GM19468 (cell line): Measurements from ENCODE around the gene ENOSF1.
"Not testable (repeated sequence)": the region's sequence is repeated elsewhere in the genome, so short reads cannot be mapped to it uniquely, and the experiment has no call there.

Source experiments
- ATAC-seq: cut with Tn5 transposase; IDR thresholded peaks from one replicate; pipeline ENCODE4 v1.9.1; 2021; ENCODE audit warnings: mild to moderate bottlenecking, moderate library complexity, moderate number of reproducible peaks; ENCODE audit not compliant: unreplicated experiment; ENCODE audit errors: extremely low read depth

Gene ENOSF1

DNA sequence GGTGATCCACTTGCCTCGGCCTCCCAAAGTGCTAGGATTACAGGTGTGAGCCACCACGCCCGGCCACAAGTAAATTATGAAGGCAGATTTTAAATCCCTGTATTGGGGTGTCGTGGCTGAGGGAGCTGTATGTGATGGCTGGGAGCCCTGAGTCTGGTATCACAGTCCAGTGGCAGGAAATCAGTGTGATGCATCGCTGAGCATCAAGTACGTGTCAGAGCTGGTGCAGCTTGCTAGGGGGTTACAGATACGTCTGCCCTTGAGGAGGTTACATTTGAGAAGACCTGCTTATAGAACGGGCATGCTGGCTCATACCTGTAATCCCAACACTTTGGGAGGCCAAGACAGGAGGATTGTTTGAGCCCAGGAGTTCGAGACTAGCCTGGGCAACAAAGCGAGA is 4.3 kb downstream of the ENOSF1 start:
- no peak for ATAC-seq

DNA sequence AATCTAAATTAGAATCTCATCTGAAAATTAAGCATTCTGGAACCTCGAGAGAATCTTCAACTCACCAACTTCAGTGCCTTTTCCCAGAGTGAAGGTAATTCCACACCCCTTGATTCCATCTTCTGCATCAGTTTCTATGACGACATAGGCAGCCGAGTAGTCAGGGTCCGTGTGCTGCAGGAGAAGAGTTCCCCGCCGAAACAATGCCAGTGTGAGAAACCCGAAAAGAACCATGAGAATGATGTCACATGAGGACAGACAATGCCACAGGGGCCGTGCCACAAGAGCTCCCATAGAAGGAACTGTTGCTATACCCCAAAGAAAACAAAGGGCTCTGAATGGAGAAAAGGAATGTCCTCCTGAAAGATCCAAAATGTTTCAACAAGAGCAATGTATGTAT is 6.0 kb downstream of the ENOSF1 start:
- ATAC-seq: no peak

DNA sequence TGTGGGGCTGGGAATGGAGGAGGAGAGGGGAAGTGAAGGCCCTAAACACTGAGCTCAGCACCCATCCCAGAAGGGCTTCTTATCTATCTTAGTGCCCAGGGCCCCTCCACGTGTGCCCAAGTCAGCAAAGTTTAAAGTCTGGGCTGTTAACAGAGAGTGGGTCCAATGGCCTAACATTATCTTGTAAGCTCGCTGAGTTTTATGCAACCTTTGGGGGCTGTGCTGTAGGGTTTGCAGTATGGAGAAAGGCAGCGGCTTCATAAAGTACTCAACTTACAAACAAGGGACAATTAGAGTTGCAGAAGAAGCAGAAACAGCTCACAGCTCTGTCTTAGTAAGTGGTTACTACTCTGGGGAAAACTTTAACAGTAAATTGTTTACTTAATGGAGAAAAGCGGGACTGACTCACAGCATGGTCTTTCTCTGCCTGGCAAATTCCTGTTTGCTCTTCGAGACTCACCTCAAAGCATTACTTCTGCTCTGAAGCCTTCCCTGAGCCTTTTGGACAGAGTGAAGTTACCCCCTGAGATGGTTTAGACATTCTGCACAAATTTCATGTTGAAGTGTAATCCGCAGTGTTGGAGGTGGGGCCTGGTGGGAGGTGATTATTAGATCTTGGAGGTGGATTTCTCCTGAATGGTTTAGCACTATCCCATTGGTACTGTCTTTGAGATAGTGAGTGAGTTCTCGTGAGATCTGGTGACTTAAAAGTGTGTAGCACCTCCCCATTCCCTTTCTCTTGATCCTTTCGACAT is 9.0 kb downstream of the ENOSF1 start:
- ATAC-seq: no peak

GRCh38 chr18:697800-698199 is 14.6 kb downstream of the ENOSF1 start:
- no peak for ATAC-seq

DNA sequence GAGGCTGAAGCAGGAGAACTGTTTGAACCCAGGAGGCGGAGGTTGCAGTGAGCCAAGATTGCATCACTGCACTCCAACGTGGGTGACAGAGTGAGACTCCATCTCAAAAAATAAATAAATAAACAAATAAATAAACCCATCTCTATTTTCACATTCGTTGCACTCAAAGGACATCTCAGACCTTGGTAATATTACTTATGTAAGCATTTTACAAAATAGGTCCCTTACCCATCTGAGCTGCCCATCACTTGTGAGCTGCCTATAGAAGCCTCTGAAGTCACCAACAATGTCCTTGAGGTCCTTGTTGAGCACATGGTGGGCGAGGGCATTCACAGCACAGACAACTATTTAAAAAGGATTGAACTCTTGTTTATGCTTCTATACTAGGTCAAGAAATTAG is 15.4 kb downstream of the ENOSF1 start:
- ATAC-seq: no peak

DNA sequence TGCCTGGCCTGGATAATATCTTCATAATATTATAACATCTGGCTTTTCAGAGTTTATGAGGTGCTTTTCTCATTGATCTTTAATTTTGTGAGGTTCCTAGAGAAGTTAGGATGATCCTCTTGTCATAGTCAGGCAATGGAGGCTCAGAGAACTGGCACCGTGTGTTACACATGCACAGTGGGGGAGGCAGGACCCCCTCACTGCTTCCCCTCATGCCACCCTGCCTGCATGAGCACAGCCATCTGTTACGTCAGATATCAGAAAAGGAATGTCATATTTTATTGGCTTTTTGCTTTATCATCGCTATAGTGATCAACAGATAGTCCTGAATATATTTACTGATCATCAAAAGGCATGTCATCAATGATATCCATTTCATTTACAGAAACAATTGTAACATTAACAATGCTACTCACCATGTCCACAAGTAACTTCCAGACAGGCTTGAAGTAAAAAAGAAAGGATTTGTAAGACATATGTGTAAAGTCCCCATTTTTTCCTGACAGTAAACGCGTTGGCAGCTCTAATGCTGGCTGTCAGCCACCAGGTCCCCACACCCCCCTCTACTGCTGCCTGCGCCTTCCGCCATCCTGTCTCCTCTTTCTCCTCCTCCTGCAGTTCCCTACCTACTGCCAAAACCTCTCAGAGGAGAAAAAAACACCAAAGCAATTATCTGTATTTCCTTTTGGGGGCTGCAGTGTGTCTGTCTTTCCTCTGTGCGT is 18.8 kb downstream of the ENOSF1 start:
- ATAC-seq: no peak

GRCh38 chr18:692824-693223 is 19.6 kb downstream of the ENOSF1 start:
- ATAC-seq: no peak

- no peak for ATAC-seq
Measured at GRCh38 chr18:688323-688722, 24.1 kb downstream of the ENOSF1 start.

- no peak for ATAC-seq
Measured at GRCh38 chr18:686339-687111, 25.9 kb downstream of the ENOSF1 start.

DNA sequence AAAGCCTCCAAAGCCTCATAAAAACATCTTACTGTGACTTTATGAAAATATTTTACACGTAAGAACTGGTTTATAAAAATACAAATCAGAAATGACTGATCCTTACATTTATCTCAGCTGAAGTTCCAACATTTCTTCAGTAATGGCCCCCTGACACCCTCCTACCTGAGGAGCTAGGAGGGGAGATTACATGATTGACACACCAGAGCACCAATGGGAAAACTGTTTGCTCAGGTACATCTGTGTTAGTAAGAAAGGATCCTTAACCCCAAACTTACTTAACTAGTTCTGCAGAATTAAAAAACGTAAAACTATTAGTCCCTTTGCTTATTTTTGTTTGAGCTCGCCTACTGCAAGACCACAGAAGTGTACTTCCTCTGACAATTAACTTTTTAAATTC is 27.0 kb downstream of the ENOSF1 start:
- ATAC-seq: no peak

GRCh38 chr18:683531-683930 is 28.9 kb downstream of the ENOSF1 start:
- no peak for ATAC-seq

DNA sequence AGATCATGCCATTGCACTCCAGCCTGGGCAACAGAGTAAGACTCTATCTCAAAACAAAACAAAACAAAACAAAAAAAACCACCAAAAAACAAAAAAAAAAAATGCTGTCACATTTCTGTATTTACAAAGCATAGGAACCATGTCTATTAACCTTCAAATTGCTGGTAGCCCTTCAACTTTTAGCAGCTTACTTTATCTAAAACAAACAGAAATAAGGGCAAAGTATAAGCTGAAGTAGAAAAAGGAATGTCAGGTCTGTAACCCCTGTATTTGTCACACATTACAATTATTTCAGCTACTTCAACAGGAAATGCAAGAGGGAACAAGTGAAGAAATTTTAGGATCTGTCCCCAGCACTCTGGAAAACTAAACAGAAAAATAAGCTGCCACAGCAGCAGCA is 29.6 kb downstream of the ENOSF1 start:
- no peak for ATAC-seq

DNA sequence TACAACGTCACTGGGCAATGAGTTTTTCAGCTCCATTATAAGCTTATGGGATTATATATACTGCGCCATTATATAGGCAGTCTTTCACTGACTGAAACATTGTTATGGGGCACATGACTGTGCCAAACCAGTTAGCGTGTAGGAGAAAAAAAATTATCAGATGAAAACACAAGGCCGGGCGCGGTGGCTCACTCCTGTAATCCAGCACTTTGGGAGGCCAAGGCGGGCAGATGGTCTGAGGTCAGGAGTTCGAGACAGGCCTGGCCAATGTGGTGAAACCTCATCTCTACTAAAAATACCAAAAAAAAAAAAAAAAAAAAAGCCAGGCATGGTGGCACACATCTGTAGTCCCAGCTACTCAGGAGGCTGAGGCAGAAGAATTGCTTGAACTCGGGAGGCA is 30.0 kb downstream of the ENOSF1 start:
- ATAC-seq: not testable (repeated sequence)

- ATAC-seq: no peak
Measured at GRCh38 chr18:681985-682384, 30.4 kb downstream of the ENOSF1 start.

DNA sequence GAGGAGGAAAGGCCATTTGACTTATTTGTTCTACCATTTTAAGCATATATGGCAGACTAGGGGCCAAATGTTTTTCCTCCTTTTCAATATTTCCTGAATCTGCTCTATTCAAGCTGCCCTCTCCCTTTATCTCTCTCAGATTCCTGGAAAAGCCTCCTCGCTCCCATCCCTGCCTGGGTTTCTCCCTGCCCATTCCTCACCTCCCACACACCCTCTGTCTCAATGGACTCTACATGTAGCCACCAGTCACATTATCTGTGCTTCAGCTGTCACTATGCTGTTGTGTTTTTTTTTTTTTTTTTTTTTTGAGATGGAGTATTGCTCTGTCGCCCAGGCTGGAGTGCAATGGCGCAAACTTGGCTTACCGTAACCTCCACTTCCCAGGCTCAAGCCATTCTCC is 32.0 kb downstream of the ENOSF1 start:
- no peak for ATAC-seq

GRCh38 chr18:679516-679915 is 32.9 kb downstream of the ENOSF1 start:
- ATAC-seq: no peak

GRCh38 chr18:678482-679182 is 33.8 kb downstream of the ENOSF1 start:
- ATAC-seq: no peak

- ATAC-seq: no peak
Measured at GRCh38 chr18:677951-678381, 34.5 kb downstream of the ENOSF1 start.

- ATAC-seq: no peak
Measured at GRCh38 chr18:677145-677544, 35.3 kb downstream of the ENOSF1 start.

DNA sequence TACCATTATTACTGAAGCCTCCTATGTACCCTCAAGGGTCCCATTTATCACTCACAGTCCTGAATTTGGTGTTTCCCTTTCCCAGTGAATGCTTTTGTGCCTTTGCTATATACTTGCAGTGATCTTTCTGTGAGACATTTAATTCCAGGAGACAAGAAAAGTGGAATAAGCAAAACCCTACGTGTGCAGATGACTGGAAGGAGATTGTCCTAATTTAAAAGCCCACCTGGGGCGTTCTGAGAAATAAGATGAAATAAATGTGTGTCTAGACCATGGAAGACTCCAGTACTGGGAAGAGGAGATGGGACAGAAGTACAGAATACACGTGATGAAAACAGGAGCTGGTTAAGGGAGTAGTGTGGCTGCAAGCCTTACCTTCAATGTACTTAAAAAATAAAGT is 35.7 kb downstream of the ENOSF1 start:
- no peak for ATAC-seq
